CD4-positive, alpha-beta T cell treated with Interleukin-15 for 1 hour (primary cell): ENCODE measurements around the gene SERPINA6.
"Not testable (repeated sequence)": the region's sequence is repeated elsewhere in the genome, so short reads cannot be mapped to it uniquely, and the experiment has no call there.

ENCODE experiments used
- DNase-seq: peaks from one replicate; pipeline ENCODE4 v3.0.0-alpha.2; 2020

The SERPINA6 gene, protein sequence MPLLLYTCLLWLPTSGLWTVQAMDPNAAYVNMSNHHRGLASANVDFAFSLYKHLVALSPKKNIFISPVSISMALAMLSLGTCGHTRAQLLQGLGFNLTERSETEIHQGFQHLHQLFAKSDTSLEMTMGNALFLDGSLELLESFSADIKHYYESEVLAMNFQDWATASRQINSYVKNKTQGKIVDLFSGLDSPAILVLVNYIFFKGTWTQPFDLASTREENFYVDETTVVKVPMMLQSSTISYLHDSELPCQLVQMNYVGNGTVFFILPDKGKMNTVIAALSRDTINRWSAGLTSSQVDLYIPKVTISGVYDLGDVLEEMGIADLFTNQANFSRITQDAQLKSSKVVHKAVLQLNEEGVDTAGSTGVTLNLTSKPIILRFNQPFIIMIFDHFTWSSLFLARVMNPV

DNA sequence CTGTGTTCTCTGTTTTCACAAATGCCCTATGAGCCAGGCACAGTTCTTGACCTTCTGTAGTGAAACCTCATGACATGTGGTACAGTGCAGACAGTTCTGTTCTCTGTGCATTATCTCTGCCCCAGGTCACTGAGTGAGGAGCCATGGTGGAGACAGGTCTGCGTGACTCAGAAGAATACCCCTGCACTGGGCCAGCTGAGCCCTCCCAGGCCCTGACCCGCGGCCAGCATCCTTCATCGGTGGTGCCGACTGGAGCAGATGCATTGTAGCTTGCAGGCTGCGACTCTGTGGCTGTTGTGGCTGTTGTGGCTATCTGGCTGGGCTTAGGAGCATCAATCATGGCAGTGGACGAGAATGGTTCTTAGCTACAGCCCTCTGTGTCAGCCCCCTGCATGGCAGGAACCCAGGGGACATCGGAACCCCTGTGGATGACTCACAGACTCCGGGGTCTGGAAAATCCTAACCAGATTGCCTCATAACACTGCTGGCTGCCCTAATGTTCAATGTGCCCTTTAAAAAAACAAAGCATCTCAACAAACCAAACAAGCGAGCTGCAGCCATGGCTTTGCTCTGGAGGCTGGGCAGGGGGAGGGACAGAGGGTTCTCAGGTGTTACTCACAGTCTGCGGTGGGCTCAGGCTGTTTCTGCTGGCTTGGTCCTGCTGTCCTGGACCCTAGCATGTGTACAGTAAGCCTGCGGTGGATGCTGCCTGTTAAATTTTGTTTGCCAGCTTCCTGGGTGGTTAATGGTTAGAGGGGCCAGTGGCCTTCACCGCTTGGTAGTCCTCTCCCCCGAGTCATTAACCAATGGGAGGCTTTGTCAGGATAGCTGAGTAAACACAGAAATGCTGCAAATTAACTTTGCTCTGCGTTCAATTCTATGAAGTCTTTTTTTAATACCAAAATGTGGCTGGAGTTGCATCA, at the start of gene SERPINA6:
TSS of gene SERPINA6 (minus strand) at position 689 of the 923 bp plus-strand sequence. CDS start 8,688 bp downstream, outside the sequence.
- no peak for DNase-seq

DNA sequence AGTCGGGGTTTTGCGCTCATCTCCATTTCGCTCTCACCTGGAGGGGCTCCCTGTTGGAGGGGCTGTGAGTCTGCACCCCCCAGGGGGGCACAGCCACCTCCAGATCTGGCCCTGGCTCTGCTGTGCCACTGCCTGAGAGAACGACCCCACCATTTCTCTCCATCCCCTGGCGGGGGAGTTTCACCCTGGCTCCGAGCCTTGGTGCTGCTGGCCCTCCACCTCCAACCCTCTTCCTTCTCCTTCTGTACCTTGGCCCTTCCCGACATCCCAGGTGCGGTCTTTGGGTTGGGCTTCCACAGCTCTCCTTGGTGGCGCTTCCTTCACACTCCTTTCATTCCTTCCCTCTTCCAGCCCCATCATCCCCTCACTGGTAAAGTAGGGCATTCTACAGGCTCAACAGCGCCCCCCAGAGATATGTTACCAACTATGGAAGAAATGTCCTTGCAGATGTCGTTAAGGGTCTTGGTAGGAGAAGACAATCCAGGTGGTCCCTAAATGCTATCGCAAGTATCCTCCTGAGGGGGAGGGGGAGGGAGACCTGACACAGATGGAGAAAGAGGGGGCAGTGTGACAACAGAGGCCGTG, 49.0 kb upstream of the SERPINA6 start:
- DNase-seq = no peak

DNA sequence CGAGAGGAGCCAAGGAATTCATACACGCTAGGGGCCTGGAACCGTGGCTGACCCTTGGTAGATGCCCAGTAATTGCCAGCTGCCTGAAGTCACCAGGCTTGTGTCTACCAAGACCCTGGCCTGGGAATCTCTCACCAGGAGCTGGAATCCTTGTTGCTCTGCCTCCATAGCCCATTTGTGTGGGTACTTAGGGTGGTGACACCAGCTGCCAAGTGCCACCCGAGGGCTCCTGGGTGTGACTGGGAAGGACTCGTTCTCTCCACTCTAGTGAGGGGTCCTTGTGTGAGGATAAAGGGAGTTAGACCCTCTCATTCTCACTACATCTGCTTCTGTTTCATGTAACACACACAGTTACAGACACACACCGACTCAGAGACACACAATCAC, 47.4 kb upstream of the SERPINA6 start:
- DNase-seq = no peak

DNA sequence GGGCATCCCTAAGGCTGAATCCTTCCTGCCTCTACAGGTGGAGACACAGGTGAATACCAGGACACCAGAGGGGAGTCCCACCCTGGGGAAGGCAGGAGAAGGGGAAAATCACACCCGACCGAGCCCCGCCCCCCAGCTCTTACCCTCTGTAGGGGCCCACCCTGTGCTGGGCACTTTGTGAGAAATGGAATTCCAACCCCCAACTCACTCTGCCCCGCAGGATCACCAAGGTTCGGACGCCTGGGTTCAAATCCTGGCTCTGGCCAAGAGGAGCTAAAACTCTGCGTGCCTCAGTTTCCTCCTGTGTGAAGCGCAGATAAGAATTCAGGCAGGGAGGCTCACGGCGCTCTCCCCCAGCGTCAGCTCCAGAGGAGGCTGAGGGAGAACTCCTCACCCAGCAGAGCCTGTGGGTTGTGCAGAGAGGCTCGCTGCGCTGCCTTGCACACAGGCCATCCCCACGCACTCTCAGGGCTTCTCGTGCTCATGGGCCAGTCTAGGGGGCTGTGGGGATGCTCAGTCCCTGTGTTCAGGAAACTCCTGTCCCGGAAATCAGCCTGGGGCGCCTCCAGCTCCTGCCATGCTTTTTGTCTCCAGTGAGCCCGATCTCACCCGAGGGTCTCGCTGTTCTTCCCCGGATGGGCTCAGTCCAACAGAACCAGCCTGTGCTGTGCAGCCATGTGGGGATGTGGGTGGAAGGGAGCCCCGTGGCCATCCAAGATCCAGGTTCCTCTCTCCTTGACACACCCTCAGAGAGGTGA, 46.8 kb upstream of the SERPINA6 start:
- DNase-seq = not testable (repeated sequence)

DNA sequence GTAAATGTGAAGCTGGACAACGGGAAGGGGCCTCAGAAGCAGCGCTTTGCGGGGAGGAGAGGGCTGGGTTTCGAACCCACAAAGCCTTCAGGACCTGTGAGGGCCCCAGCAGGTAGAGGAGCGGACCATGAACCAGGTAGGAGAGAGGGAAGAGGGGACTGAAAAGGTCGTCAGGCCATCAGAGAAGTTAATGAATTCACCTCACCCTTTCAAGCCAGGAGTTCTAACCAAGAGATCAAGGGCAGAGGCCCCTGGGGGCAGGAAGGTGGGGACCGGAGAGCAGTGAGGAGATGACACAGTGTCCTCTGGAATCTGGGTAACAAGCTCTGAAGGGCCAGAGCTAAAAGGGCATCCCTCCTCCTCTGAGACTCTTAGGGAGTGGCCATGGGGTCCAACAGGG, 45.8 kb upstream of the SERPINA6 start:
- no peak for DNase-seq

DNA sequence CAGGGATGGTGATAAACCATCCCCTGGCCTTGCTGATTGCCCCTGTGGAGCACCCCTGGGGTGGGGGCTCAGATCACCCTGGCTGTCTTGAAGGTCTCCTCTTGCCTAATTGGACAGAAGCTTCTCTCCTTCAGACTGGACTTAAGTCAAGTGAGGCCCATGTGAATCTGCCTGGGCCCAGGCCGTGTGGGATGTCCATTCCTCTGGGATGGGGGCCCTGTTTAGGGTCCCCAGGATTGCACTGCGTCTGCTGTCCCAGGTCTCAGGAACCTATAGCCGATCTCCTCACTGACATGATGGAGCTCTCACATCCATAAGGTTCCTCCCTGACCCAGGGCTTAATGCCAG, 45.1 kb upstream of the SERPINA6 start:
- DNase-seq = no peak

DNA sequence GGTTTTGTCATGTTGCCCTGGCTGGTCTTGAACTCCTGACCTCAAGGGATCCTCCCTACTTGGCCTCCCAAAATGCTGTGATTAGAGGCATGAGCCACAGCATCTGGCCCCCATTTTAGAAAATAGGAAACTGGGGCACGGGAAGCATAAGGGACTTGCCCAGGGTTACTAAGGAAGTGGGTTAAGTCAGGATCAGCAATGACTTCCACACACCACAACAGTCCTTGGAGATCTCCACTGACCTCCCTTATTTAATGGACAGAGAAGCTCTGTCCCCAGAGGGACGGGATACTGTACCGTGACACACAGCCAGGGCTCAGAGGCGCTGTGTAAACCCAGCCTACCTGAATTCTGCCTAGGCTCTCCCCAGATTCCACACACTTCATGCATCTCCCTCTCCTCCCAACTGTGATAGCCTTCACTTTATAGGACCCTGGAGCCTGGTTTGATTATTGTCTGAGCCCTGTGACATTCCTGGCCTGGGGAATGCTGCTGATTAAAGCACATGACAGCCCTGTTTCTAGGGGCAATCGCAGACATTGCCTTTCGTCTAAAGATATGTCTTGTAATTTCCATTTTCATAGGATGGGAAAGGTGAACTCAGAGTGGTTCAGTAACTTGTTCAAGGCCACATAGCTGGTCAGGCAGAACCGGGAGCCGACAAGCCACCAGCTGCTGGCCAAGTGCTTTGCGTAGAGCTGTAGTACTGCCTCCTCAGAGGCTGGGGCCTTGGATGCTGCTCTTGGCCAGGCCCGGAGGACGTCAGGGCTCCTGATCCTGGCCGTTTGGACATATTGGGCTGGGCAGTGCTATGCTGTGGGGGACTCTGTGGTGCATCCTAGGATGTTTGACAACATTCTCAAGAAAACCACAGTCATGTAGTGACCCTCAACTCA, 44.5 kb upstream of the SERPINA6 start:
- DNase-seq = peak; percentile 49

DNA sequence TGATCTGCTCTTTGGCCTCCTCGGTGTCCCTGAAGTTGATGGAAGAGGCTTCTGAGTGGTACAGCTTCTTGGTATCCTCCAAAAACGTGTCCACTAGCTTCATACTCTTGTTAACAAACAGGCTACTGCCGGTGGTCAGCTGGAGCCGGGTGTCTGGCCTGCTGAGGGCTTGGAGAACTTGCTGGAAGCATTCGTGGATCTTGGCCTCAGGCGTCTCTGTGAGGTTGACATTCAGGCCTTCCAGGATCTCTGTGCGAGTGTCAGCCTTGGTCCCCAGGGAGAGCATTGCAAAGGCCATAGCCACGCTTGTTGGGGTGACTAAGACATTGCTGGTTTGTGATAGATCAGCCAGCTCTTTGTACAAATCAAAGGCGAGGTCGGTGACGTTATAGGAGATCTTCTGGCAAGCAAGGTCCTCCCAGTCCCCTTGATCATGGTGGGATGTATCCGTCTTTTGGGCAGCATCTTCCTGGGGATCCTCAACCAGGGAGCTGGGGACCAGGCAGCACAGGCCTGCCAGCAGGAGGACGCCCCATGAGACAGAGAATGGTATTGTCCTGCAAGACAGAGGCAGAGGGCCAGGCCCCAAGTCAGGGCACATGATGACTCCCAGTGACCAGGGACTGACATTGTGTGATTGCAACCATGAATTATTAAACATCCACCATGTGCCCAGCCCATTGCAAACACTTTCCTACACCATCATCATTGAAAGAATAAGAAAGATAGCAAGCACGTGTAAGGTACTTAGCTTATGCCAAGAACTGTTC, 43.2 kb upstream of the SERPINA6 start, which contains the start of gene SERPINA2:
TSS of gene SERPINA2 (minus strand) at position 553 of the 770 bp plus-strand sequence.
- no peak for DNase-seq

DNA sequence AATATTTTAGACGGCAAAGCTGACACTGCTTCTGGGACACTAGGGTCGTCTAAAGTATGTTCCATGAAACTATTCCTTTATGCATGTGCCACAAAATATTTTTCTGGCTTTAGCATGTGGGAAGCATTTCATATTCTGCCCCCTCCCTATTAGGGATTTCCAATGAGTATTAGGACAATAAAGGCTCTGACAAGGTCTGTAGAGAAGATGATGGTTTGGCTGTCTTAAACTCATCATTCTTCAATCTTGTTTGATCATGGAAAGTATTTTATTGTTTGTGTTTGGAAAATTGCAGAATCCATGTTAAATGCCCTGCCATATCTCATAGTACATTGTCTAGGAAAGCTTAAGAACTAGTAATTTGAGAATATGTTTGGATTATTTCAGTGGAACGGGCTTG, 42.5 kb upstream of the SERPINA6 start:
- DNase-seq = no peak

DNA sequence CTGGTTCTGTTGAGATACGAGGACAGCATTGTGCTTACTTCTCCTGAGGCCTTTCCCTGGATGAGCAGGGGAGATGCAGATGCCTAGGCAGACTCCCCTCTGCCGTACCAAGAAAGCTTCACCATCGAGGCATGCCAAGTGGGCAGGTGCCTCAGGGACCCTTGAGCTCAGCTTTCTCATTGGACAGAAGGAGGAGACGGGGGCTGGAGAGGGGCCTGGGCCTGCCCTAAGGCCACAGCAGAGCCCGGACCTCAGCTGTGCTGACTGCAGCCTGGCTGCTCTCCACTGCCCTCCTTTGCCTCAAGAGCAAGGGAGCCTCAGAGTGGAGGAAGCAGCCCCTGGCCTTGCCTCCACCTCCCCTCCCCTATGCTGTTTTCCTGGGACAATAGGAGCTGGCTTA, 41.8 kb upstream of the SERPINA6 start:
- DNase-seq = no peak

DNA sequence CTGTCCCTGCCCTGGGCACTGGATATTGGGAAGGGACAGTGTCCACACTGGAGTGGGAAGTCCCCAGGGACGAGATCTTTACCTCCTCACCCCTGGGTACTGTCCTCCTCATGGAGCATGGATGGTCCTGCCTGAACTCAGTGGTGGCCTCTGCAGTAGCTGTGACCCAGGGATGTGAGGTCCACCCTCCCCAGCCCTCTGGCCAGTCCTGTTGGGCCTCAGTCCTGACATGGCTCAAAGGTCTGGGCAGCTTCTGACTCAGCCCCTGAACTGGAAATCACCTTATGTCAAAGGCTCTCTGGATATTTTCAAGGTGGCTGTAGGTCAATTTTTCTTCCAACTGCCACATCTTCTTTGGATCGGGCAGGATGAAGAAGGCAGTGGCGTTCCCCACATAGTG, 40.9 kb upstream of the SERPINA6 start:
- no peak for DNase-seq

DNA sequence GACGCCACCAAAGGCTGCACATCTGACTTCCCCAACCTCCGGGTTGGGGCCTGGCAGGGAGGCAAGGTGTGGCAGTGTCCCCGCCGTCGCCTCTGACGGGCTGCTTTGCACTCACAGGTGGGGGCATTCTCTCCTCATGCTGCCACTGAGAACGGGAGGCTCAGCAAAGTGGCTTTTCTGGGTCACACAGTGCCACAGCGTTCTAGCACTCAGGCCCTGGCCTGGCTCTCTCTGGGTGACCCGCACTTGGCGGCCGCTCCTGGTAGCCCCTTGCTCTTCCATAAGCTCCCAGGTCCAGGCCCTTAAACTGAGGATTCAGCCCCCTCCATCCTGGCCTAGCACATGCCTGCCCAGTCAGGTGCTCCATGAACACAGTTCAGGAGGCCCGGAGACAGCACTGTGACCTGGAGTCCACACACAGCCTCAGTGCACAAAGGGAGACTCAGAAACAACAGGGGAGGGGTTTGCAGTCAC, 40.1 kb upstream of the SERPINA6 start:
- no peak for DNase-seq

DNA sequence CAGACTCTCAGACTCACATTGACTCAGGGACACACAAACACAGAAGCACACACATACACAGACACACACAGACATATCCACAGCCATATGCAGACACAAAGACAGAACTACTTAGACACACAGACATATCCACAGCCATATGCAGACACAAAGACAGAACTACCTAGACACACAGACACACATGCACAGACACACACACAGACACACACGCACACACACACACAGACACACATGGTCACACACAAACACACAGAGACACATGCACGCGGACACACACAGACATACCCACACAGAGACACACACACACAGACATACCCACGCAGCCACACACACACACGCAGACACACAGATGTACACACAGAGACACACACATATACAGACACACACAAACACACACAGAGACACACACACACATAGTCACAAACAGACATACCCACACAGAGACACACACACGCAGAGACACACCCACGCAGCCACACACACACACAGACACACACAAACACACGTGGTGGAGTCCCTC, 39.5 kb upstream of the SERPINA6 start:
- DNase-seq = no peak

DNA sequence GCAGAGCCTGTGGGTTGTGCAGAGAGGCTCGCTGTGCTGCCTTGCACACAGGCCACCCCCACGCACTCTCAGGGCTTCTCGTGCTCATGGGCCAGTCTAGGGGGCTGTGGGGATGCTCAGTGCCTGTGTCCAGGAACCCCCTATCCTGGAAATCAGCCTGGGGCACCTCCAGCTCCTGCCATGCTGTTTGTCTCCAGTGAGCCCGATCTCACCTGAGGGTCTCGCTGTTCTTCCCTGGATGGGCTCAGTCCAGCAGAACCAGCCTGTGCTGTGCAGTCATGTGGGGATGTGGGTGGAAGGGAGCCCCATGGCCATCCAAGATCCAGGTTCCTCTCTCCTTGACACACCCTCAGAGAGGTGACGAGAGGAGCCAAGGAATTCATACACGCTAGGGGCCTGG, 38.5 kb upstream of the SERPINA6 start:
- DNase-seq = no peak

DNA sequence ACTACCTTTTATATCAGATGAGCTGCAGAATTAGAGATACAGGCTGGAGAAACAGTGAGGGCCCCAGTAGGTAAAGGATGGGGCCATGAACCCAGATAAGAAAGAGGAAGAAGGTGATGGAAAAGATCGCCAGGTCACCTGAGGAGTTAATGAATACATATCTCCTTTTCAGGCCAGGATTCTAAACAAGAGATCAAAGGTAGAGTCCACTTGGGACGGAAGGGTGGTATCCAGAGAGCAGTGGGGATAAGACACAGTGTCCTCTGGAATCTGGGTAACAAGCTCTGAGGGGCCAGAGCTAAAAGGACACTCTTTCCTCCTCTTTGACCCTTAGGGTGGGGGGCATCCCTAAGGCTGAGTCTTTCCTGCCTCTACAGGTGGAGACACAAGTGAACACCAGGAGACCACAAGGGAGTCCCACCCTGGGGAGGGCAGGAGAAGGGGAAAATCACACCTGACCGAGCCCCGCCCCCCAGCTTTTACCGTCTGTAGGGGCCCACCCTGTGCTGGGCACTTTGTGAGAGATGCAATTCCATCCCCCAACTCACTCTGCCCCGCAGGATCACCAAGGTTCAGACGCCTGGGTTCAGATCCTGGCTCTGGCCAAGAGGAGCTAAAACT, 37.9 kb upstream of the SERPINA6 start:
- DNase-seq = no peak

DNA sequence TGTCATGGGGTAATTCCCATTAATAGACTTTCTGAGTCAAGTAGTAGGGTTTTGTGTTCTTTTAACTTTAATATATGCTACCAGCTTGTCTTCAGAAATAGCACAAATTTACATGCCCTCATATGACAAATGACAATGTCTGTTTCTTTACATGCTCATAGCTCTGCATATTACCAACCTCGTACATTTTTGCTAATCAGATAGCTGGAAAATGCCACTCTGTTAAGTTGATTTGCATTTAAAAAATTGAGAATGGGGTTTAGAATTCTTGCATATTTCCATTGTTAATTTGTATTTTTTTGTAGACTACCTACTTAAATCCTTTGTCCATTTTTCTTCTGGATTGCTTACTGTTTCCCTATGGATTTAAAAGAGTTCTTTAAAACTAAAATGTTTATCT, 34.0 kb upstream of the SERPINA6 start:
- no peak for DNase-seq

DNA sequence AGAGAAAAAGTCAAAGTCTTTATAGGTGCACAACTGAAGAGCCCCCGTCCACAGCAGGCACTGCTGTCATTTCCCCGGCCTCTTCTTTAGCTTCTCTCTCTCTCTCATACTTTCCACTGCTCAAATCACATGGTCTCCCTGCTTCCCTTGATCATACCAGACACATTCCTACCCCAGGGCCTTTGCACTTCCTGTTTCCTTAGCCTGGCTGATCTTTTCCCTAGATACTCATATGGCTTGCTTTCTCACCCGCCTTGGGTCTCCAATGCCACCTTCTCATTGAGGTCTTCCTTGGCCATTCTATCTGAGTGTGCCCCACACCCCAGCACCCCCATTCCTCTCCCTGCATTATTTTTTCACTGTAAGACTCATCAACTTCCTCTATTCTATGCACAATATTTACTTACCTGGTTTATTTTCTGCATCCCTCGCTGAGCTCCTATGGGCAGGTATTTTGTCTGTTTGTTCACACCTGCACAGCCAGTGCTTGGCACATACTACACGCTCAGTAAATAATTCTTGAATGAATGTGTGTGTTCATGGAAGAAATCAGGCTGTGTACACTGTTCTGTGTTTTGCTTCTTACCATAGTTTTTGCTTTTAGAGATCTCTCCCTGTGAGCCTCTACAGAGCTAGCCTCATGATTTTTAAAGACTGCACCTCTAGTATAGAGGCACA, 33.4 kb upstream of the SERPINA6 start:
- DNase-seq = no peak

DNA sequence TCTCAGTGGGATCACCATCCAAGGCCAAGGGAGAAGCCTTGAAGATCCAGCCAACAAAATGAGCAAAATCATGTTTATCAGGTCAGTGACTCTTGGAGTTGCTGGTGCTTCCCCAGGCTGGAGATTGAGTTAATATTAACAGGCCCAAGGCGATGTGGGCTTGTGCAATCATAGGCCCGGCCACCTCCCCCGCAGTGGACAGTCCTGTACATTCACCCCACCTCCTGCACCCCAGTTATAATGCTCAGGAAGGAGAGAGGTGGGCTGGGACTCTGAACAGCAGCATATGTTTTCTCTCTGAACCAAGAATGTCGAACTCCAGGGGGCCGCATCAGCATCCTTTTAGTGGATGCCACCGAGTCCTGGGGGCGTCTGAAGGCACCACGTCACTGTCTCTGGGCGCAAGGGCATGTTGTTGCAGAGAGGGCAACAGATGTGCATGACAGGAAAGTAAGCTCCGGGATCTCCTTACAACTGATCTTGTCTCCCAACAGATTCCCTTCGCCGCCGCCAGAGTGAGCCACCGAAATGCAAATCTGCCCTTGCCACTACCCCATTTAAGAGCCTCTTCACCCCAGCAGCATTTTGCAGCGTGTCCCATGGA, 32.2 kb upstream of the SERPINA6 start:
- DNase-seq = peak; percentile 36

DNA sequence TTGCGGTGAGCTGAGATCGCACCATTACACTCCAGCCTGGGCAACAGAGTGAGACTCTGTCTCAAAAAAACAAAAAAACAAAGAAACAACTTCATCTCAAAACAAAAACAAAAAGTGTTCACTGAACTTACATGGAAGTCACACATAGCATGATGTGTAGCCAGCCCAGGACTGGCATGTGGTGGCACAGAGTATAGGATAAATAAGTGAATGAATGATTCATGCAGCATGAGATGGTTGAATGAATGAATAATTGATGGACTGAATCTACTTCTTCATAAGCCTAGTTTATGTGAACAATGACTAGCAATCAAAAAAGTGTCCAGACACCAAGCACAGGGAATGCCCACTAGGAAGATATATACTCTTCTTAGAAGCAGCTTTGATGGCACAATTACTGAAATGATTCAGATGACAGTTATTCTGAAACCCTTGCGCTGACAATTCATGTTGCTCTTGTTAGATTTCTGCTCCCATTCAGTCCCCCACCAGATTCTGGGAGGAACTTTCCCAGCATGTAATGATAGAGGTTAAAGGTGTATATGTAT, 31.6 kb upstream of the SERPINA6 start:
- no peak for DNase-seq
